ENCODE results near the gene UPK1B.

Gene UPK1B

GRCh38 chr3:119195911-119196310, 22.5 kb downstream of the UPK1B start:
- Mint-ChIP-seq H3K27ac (no peak overlapping the region), H3K4me1 (ENCODE audit: low read depth) (no peaks in the 10 kb centered on the region), H3K27me3 (peaks cover 6% of the 10 kb centered on the region), H3K4me3 (no peak overlapping the region), H3K36me3 (peaks cover 3% of the 10 kb centered on the region), H3K9me3 (ENCODE audit: low read depth) (no peaks in the 10 kb centered on the region)

GRCh38 chr3:119205209-119205608, 31.8 kb downstream of the UPK1B start:
- Mint-ChIP-seq H3K9me3 (ENCODE audit: low read depth) (no peaks in the 10 kb centered on the region), H3K4me3 (no peak overlapping the region), H3K36me3 (peaks cover 23% of the 10 kb centered on the region), H3K4me1 (ENCODE audit: low read depth) (peaks cover 30% of the 10 kb centered on the region), H3K27me3 (no peaks in the 10 kb centered on the region), H3K27ac (no peak overlapping the region)

- Mint-ChIP-seq H3K4me1 (ENCODE audit: low read depth) (peaks cover 30% of the 10 kb centered on the region), H3K9me3 (ENCODE audit: low read depth) (no peaks in the 10 kb centered on the region)
Measured at GRCh38 chr3:119205685-119206084, 32.3 kb downstream of the UPK1B start.

GRCh38 chr3:119206611-119207511, 33.5 kb downstream of the UPK1B start:
- H3K4me1 Mint-ChIP-seq (ENCODE audit: low read depth): peaks cover 30% of the 10 kb centered on the region
- no peaks in the 10 kb centered on the region for H3K27me3 Mint-ChIP-seq
- H3K27ac Mint-ChIP-seq: no peak overlapping the region
- H3K36me3 Mint-ChIP-seq: peaks cover 30% of the 10 kb centered on the region
- no peaks in the 10 kb centered on the region for H3K9me3 Mint-ChIP-seq (ENCODE audit: low read depth)
- H3K4me3 Mint-ChIP-seq: no peak overlapping the region

More at GRCh38 chr3:119205685-119206084, 32.3 kb downstream of the UPK1B start:
- H3K27ac Mint-ChIP-seq: no peak overlapping the region
- H3K36me3 Mint-ChIP-seq: peaks cover 26% of the 10 kb centered on the region
- no peak overlapping the region for H3K4me3 Mint-ChIP-seq
- no peaks in the 10 kb centered on the region for H3K27me3 Mint-ChIP-seq

- Mint-ChIP-seq H3K4me1 (ENCODE audit: low read depth) (peaks cover 30% of the 10 kb centered on the region), H3K27ac (no peak overlapping the region), H3K4me3 (no peak overlapping the region), H3K9me3 (ENCODE audit: low read depth) (no peaks in the 10 kb centered on the region), H3K36me3 (peaks cover 30% of the 10 kb centered on the region), H3K27me3 (no peaks in the 10 kb centered on the region)
Measured at GRCh38 chr3:119207512-119207875, 34.1 kb downstream of the UPK1B start.

GRCh38 chr3:119211193-119211592, 37.8 kb downstream of the UPK1B start:
- Mint-ChIP-seq H3K4me1 (ENCODE audit: low read depth) (peaks cover 19% of the 10 kb centered on the region), H3K27me3 (no peaks in the 10 kb centered on the region), H3K36me3 (peaks cover 32% of the 10 kb centered on the region), H3K9me3 (ENCODE audit: low read depth) (no peaks in the 10 kb centered on the region), H3K4me3 (no peak overlapping the region), H3K27ac (no peak overlapping the region)

- peaks cover 32% of the 10 kb centered on the region for H3K36me3 Mint-ChIP-seq
- H3K4me3 Mint-ChIP-seq: no peak overlapping the region
- peaks cover 15% of the 10 kb centered on the region for H3K4me1 Mint-ChIP-seq (ENCODE audit: low read depth)
- H3K27me3 Mint-ChIP-seq: no peaks in the 10 kb centered on the region
- H3K27ac Mint-ChIP-seq: no peak overlapping the region
- no peaks in the 10 kb centered on the region for H3K9me3 Mint-ChIP-seq (ENCODE audit: low read depth)
Measured at GRCh38 chr3:119211803-119212202, 38.4 kb downstream of the UPK1B start.

GRCh38 chr3:119219069-119219468, 45.7 kb downstream of the UPK1B start:
- H3K27me3 Mint-ChIP-seq: no peaks in the 10 kb centered on the region
- H3K4me3 Mint-ChIP-seq: no peak overlapping the region
- H3K27ac Mint-ChIP-seq: peak overlapping the region; percentile 77
- no peaks in the 10 kb centered on the region for H3K9me3 Mint-ChIP-seq (ENCODE audit: low read depth)
- H3K36me3 Mint-ChIP-seq: peaks cover 21% of the 10 kb centered on the region
- peaks cover 22% of the 10 kb centered on the region for H3K4me1 Mint-ChIP-seq (ENCODE audit: low read depth)

GRCh38 chr3:119220198-119220597, 46.8 kb downstream of the UPK1B start:
- Mint-ChIP-seq H3K36me3 (peaks cover 21% of the 10 kb centered on the region), H3K27ac (peak overlapping the region; percentile 28), H3K4me1 (ENCODE audit: low read depth) (peaks cover 26% of the 10 kb centered on the region), H3K27me3 (no peaks in the 10 kb centered on the region), H3K9me3 (ENCODE audit: low read depth) (no peaks in the 10 kb centered on the region), H3K4me3 (no peak overlapping the region)

GRCh38 chr3:119220970-119221667, 47.7 kb downstream of the UPK1B start:
- H3K27ac Mint-ChIP-seq: no peak overlapping the region

GRCh38 chr3:119221779-119222320, 48.5 kb downstream of the UPK1B start:
- Mint-ChIP-seq H3K27ac (peak overlapping the region; percentile 35), H3K4me3 (no peak overlapping the region), H3K27me3 (no peaks in the 10 kb centered on the region), H3K36me3 (peaks cover 16% of the 10 kb centered on the region), H3K9me3 (ENCODE audit: low read depth) (no peaks in the 10 kb centered on the region), H3K4me1 (ENCODE audit: low read depth) (peaks cover 31% of the 10 kb centered on the region)

More at GRCh38 chr3:119220970-119221667, 47.7 kb downstream of the UPK1B start:
- H3K4me3 Mint-ChIP-seq: no peak overlapping the region
- peaks cover 14% of the 10 kb centered on the region for H3K36me3 Mint-ChIP-seq
- no peaks in the 10 kb centered on the region for H3K9me3 Mint-ChIP-seq (ENCODE audit: low read depth)
- peaks cover 29% of the 10 kb centered on the region for H3K4me1 Mint-ChIP-seq (ENCODE audit: low read depth)
- H3K27me3 Mint-ChIP-seq: no peaks in the 10 kb centered on the region

GRCh38 chr3:119222391-119222790, 49.0 kb downstream of the UPK1B start:
- Mint-ChIP-seq H3K36me3 (peaks cover 14% of the 10 kb centered on the region), H3K27ac (peak overlapping the region; percentile 35), H3K4me1 (ENCODE audit: low read depth) (peaks cover 32% of the 10 kb centered on the region), H3K4me3 (no peak overlapping the region), H3K9me3 (ENCODE audit: low read depth) (no peaks in the 10 kb centered on the region), H3K27me3 (no peaks in the 10 kb centered on the region)

- H3K4me3 Mint-ChIP-seq: no peak overlapping the region
- H3K27ac Mint-ChIP-seq: no peak overlapping the region
- H3K27me3 Mint-ChIP-seq: no peaks in the 10 kb centered on the region
- peaks cover 17% of the 10 kb centered on the region for H3K36me3 Mint-ChIP-seq
- peaks cover 33% of the 10 kb centered on the region for H3K4me1 Mint-ChIP-seq (ENCODE audit: low read depth)
- no peaks in the 10 kb centered on the region for H3K9me3 Mint-ChIP-seq (ENCODE audit: low read depth)
Measured at GRCh38 chr3:119223511-119223910, 50.1 kb downstream of the UPK1B start.

- Mint-ChIP-seq H3K36me3 (peaks cover 20% of the 10 kb centered on the region), H3K27ac (no peak overlapping the region), H3K4me3 (no peak overlapping the region)
Measured at GRCh38 chr3:119225121-119225520, 51.7 kb downstream of the UPK1B start.

More at GRCh38 chr3:119225121-119225520, 51.7 kb downstream of the UPK1B start:
- Mint-ChIP-seq H3K9me3 (ENCODE audit: low read depth) (no peaks in the 10 kb centered on the region), H3K27me3 (no peaks in the 10 kb centered on the region), H3K4me1 (ENCODE audit: low read depth) (peaks cover 20% of the 10 kb centered on the region)

Measured in activated naive CD8-positive, alpha-beta T cell (primary cell).